HCT116 (cell line): ENCODE results near the gene CASKIN2. TPM values are rescaled to one million over a fixed set of nuclear protein-coding genes. Genes with fewer than 3 reads are reported as not detected.

Experiments
- ATAC-seq: fragments of 200-7000 bp; cut with Tn5 transposase; 2 replicates; pipeline ENCODE4 v1.9.1; 2020; ENCODE audit warnings: mild to moderate bottlenecking, moderate library complexity
- BruUV-seq: library from RNA; stranded (reverse); fragments of 400-500 nt; replicated peaks from 2 replicates; lab custom pipeline; 2021; lab: Mats Ljungman, UMichigan
- CTCF ChIA-PET: fragments of 300-600 bp; sonication (Branson Sonifier 250); formaldehyde crosslinking; loops from one replicate; lab custom pipeline; 2021; ENCODE audit warnings: antibody characterized with exemption; lab: Charles Lee
- POLR2A ChIA-PET: fragments of 300-600, 350-600 bp; sonication (Branson Sonifier 250); formaldehyde crosslinking; loops from one replicate; lab custom pipeline; 2021; ENCODE audit warnings: antibody characterized with exemption; lab: Charles Lee
- RAD21 ChIA-PET, 2 experiments: fragments of 300-600 bp; sonication (Branson Sonifier 250); formaldehyde crosslinking; loops; one replicate each; lab custom pipeline; 2023; ENCODE audit warnings: low total read pairs in 2 of 2; ENCODE audit not compliant: uncharacterized antibody in 2 of 2, unreplicated experiment in 2 of 2, low non-redundant PET in 1 of 2; lab: Charles Lee
- DNase-seq: peaks from one replicate; pipeline ENCODE4 v3.0.0-alpha.2; 2010; ENCODE audit warnings: low read depth, low spot score
- H2AFZ ChIP-seq: fragments of 200-600 bp; shearing (Covaris generic), sonication (generic); 2 replicates; pipeline ENCODE4 v1.6.1; 2017; ENCODE audit warnings: low read depth, mixed run types, mixed read lengths, antibody characterized with exemption, low read length; ENCODE audit not compliant: poor library complexity, severe bottlenecking
- H3K27ac ChIP-seq: 2 replicates; pipeline ENCODE4 v1.5.1; 2012; ENCODE audit warnings: low read depth, low read length
- H3K27me3 ChIP-seq: fragments of 200-600 bp; sonication (generic); 2 replicates; pipeline ENCODE4 v1.6.1; 2016; ENCODE audit warnings: mixed run types, low read length, mixed read lengths; ENCODE audit not compliant: insufficient read depth
- H3K36me3 ChIP-seq, 2 experiments: fragments of 200-500 bp in 1 of 2; fragments of 200-600 bp in 1 of 2; sonication (Bioruptor generic) in 1 of 2; sonication (generic) in 1 of 2; 2 replicates each; pipeline versions ENCODE4 v1.5.1 to v1.6.1; 2014 to 2016; ENCODE audit warnings: low read length in 2 of 2, inconsistent platforms in 1 of 2, mixed read lengths in 1 of 2, mixed run types in 1 of 2; ENCODE audit not compliant: insufficient read depth in 2 of 2, control insufficient read depth in 1 of 2
- H3K4me1 ChIP-seq, 2 experiments: fragments of 200-600 bp in 1 of 2; sonication (generic) in 1 of 2; 2 replicates each; pipeline versions ENCODE4 v1.5.1 to v1.6.1; 2012 to 2017; ENCODE audit warnings: low read length in 2 of 2, inconsistent platforms in 1 of 2, mild to moderate bottlenecking in 1 of 2, mixed read lengths in 1 of 2, mixed run types in 1 of 2, moderate library complexity in 1 of 2; ENCODE audit not compliant: insufficient read depth in 2 of 2, control insufficient read depth in 1 of 2
- H3K4me2 ChIP-seq: fragments of 200-600 bp; sonication (generic); 2 replicates; pipeline ENCODE4 v1.6.1; 2017; ENCODE audit warnings: mixed run types, low read length, mixed read lengths
- H3K4me3 ChIP-seq, 2 experiments: fragments of 200-600 bp in 1 of 2; sonication (generic) in 1 of 2; replicated peaks in 1 of 2; 2 replicates each; pipeline ENCODE4 v1.5.1; 2011 to 2016; ENCODE audit warnings: low read length in 2 of 2, control low read depth in 1 of 2, low read depth in 1 of 2, mild to moderate bottlenecking in 1 of 2, mixed read lengths in 1 of 2, mixed run types in 1 of 2
- H3K79me2 ChIP-seq: fragments of 200-600 bp; sonication (generic); 2 replicates; pipeline ENCODE4 v1.6.1; 2017; ENCODE audit warnings: mild to moderate bottlenecking, mixed run types, low read length, moderate library complexity, mixed read lengths; ENCODE audit not compliant: insufficient read depth
- H3K9ac ChIP-seq: fragments of 200-600 bp; sonication (generic); 2 replicates; pipeline ENCODE4 v1.6.1; 2016; ENCODE audit warnings: low read length, mixed read lengths
- H3K9me2 ChIP-seq: fragments of 200-600 bp; sonication (generic), shearing (Covaris generic); 2 replicates; pipeline ENCODE4 v1.6.1; 2017; ENCODE audit warnings: mixed run types, mild to moderate bottlenecking, moderate library complexity; ENCODE audit not compliant: insufficient read depth
- H3K9me3 ChIP-seq, 2 experiments: fragments of 200-500 bp in 1 of 2; fragments of 200-600 bp in 1 of 2; sonication (Bioruptor generic) in 1 of 2; sonication (generic) in 1 of 2; 2 replicates each; pipeline ENCODE4 v1.6.1; 2014 to 2017; ENCODE audit warnings: low read length in 2 of 2, mixed read lengths in 2 of 2, inconsistent platforms in 1 of 2, low read depth in 1 of 2, mild to moderate bottlenecking in 1 of 2, mixed run types in 1 of 2, moderate library complexity in 1 of 2; ENCODE audit not compliant: control insufficient read depth in 1 of 2, insufficient read depth in 1 of 2
- H4K20me1 ChIP-seq: fragments of 200-600 bp; sonication (generic), shearing (Covaris generic); 2 replicates; pipeline ENCODE4 v1.6.1; 2017; ENCODE audit warnings: mixed run types, mild to moderate bottlenecking, moderate library complexity; ENCODE audit not compliant: insufficient read depth
- ATF3 ChIP-seq: IDR thresholded peaks from 2 replicates; pipeline ENCODE4 v1.6.1; 2012
- CBX3 ChIP-seq: IDR thresholded peaks from 2 replicates; pipeline ENCODE4 v1.6.1; 2012; ENCODE audit warnings: low read depth
- CEBPB ChIP-seq: IDR thresholded peaks from 2 replicates; pipeline ENCODE4 v1.6.1; 2012; ENCODE audit warnings: low read depth
- EZH2phosphoT487 ChIP-seq: fragments of 200-600 bp; IDR thresholded peaks from 2 replicates; pipeline ENCODE4 v1.6.1; 2018; ENCODE audit warnings: antibody characterized with exemption, borderline replicate concordance
- FOSL1 ChIP-seq: IDR thresholded peaks from 2 replicates; pipeline ENCODE4 v1.6.1; 2012; ENCODE audit warnings: low read depth
- JUND ChIP-seq: IDR thresholded peaks from 2 replicates; pipeline ENCODE4 v1.6.1; 2012
- MAX ChIP-seq: IDR thresholded peaks from 2 replicates; pipeline ENCODE4 v1.6.1; 2012
- POLR2A ChIP-seq: IDR thresholded peaks from 2 replicates; pipeline ENCODE4 v1.7.0; 2011; ENCODE audit warnings: borderline replicate concordance; ENCODE audit not compliant: insufficient read depth, insufficient read length; ENCODE audit errors: extremely low read depth
- POLR2AphosphoS5 ChIP-seq: IDR thresholded peaks from 2 replicates; pipeline ENCODE4 v1.6.1; 2011; ENCODE audit warnings: mild to moderate bottlenecking, low read depth, low read length, moderate library complexity
- RAD21 ChIP-seq: IDR thresholded peaks from 2 replicates; pipeline ENCODE4 v1.6.1; 2012; ENCODE audit warnings: low read depth, mild to moderate bottlenecking
- SP1 ChIP-seq: IDR thresholded peaks from 2 replicates; pipeline ENCODE4 v1.6.1; 2012; ENCODE audit warnings: low read depth
- SRF ChIP-seq: IDR thresholded peaks from 2 replicates; pipeline ENCODE4 v1.6.1; 2012; ENCODE audit warnings: low read depth
- TCF7L2 ChIP-seq: IDR thresholded peaks from 2 replicates; pipeline ENCODE4 v1.7.0; 2011; ENCODE audit warnings: borderline replicate concordance, inconsistent platforms; ENCODE audit not compliant: insufficient read depth, insufficient read length; ENCODE audit errors: extremely low read depth
- YY1 ChIP-seq: IDR thresholded peaks from 2 replicates; pipeline ENCODE4 v1.6.1; 2011; ENCODE audit warnings: low read length, low read depth, moderate library complexity, mild to moderate bottlenecking; ENCODE audit not compliant: insufficient replicate concordance; ENCODE audit errors: extremely low read depth
- ZBTB33 ChIP-seq: IDR thresholded peaks from 2 replicates; pipeline ENCODE4 v1.6.1; 2011; ENCODE audit warnings: mild to moderate bottlenecking, low read length, moderate library complexity; ENCODE audit not compliant: insufficient replicate concordance; ENCODE audit errors: extremely low read depth
- ZFX ChIP-seq: fragments of 450-650 bp; IDR thresholded peaks from 2 replicates; pipeline ENCODE4 v1.6.1; 2017
- ZNF274 ChIP-seq: fragments of 200-500 bp; sonication (Bioruptor generic); IDR thresholded peaks from 2 replicates; pipeline ENCODE4 v1.6.1; 2014; ENCODE audit warnings: mild to moderate bottlenecking, low read depth, low read length, inconsistent platforms
- intact Hi-C: fragments of 100-400 bp; cut with micrococcal nuclease; formaldehyde crosslinking; loops from 2 replicates; pipeline ENCODE4 v1.10.0; 2022
- total RNA-seq: library from RNA; stranded (reverse); gene quantifications from one replicate; pipeline ENCODE4 v1.2.1, GENCODE V29; 2021; ENCODE audit not compliant: unreplicated experiment

CASKIN2 gene
- total RNA-seq, 1 experiment from 2014 or later, result 38.4 TPM

GRCh38 chr17:75502721-75503329 is 12.5 kb downstream of the CASKIN2 start:
- H2AFZ ChIP-seq, result no peak overlapping the region
- POLR2A ChIA-PET, result interaction anchor here (0.6 to 0.8 kb wide), 3 partner anchors 9 to 418 kb away, joined by 3 to 4 read pairs (median 3); a partner anchor contains a TSS
- no peak overlapping the region for H3K4me3 ChIP-seq
- RAD21 ChIA-PET, result no interaction called here
- H3K9me2 ChIP-seq, result no peaks in the 10 kb centered on the region
- no TSS peak for BruUV-seq
- H3K4me2 ChIP-seq, result no peak overlapping the region
- H3K27ac ChIP-seq, result no peak overlapping the region
- DNase-seq, result no peak
- H3K4me1 ChIP-seq, result no peaks in the 10 kb centered on the region
- no peak for ATAC-seq
- intact Hi-C loops, result no loop called here
- H3K79me2 ChIP-seq, result no peaks in the 10 kb centered on the region
- no peaks in the 10 kb centered on the region for H3K27me3 ChIP-seq
- CTCF ChIA-PET, result interaction anchor here (0.6 to 1.5 kb wide), 6 partner anchors 14 to 130 kb away, joined by 3 to 7 read pairs (median 3); partner anchors contain the start of genes SMIM5 and TSEN54
- H3K36me3 ChIP-seq, result peaks cover 22 to 27% of the 10 kb centered on the region in 2 experiments; a peak in 3 of 4 replicates
- TF ChIP-seq POLR2AphosphoS5 (no peak), ZFX (0 out of 2 replicates have a peak, but pooled peaks have one; percentile 9)
- H4K20me1 ChIP-seq, result no peaks in the 10 kb centered on the region
- no peak overlapping the region for H3K9ac ChIP-seq
- H3K9me3 ChIP-seq, result no peaks in the 10 kb centered on the region

- H3K9me2 ChIP-seq, result no peaks in the 10 kb centered on the region
- no peak overlapping the region for H3K4me2 ChIP-seq
- H3K27ac ChIP-seq, result no peak overlapping the region; the same call in 1 of the 2 replicates
- H3K4me1 ChIP-seq, result no peaks in the 10 kb centered on the region
- no peak overlapping the region for H2AFZ ChIP-seq
- no peak overlapping the region for H3K4me3 ChIP-seq
- no peak for ATAC-seq
- H3K36me3 ChIP-seq, result peaks cover 22% of the 10 kb centered on the region in 2 experiments; a peak in 3 of 4 replicates
- H3K79me2 ChIP-seq, result no peaks in the 10 kb centered on the region
- no peak overlapping the region for H3K9ac ChIP-seq
- H3K9me3 ChIP-seq, result no peaks in the 10 kb centered on the region
- no TSS peak for BruUV-seq
- no peaks in the 10 kb centered on the region for H3K27me3 ChIP-seq
- DNase-seq, result no peak
- ChIA-PET RAD21 (no interaction called here), CTCF (interaction anchor here (0.6 to 1.5 kb wide), 4 partner anchors 14 to 99 kb away, joined by 3 to 7 read pairs (median 4); partner anchors contain the start of gene TSEN54), POLR2A (no interaction called here)
- no peaks in the 10 kb centered on the region for H4K20me1 ChIP-seq
- intact Hi-C loops, result no loop called here
- TF ChIP-seq TCF7L2 (no peak), YY1 (no peak), FOSL1 (no peak), POLR2A (no peak), RAD21 (no peak), ZBTB33 (no peak), ATF3 (no peak), EZH2phosphoT487 (no peak), ZNF274 (no peak), ZFX (no peak), CEBPB (no peak), CBX3 (no peak), MAX (no peak), POLR2AphosphoS5 (no peak), SP1 (no peak), SRF (no peak), JUND (no peak)
Observed at GRCh38 chr17:75502072-75502720, 13.1 kb downstream of the CASKIN2 start.
